NCI-H128 (cell line): ENCODE data around the gene ZNF74.

Experiments
- DNase-seq: peaks from one replicate; lab custom pipeline; 2025; ENCODE audit not compliant: unreplicated experiment; lab: John Stamatoyannopoulos, UW

ZNF74 gene

GRCh38 chr22:20430720-20431510 is 37.0 kb downstream of the ZNF74 start:
- DNase-seq: no peak

- no peak for DNase-seq
These were observed 37.7 kb downstream of the ZNF74 start for GRCh38 chr22:20431511-20432192.

GRCh38 chr22:20432244-20432686 is 38.3 kb downstream of the ZNF74 start:
- DNase-seq: no peak

GRCh38 chr22:20433191-20433590 is 39.2 kb downstream of the ZNF74 start:
- DNase-seq: no peak

GRCh38 chr22:20433686-20434241 is 39.8 kb downstream of the ZNF74 start:
- DNase-seq: no peak

- DNase-seq: no peak
These were observed 40.4 kb downstream of the ZNF74 start for GRCh38 chr22:20434264-20434751.

- DNase-seq: no peak
These were observed 40.8 kb downstream of the ZNF74 start for GRCh38 chr22:20434773-20435172.

GRCh38 chr22:20435436-20436306 is 41.7 kb downstream of the ZNF74 start:
- DNase-seq: no peak

GRCh38 chr22:20436307-20436767 is 42.4 kb downstream of the ZNF74 start:
- no peak for DNase-seq

- no peak for DNase-seq
These were observed 43.0 kb downstream of the ZNF74 start for GRCh38 chr22:20436768-20437612.

GRCh38 chr22:20437613-20438426 is 43.9 kb downstream of the ZNF74 start, which contains the start of gene SCARF2:
TSS of gene SCARF2 (minus strand) at chr22:20437825. CDS start at chr22:20437754, 71 bp downstream.
- DNase-seq: no peak

- DNase-seq: no peak
These were observed 44.4 kb downstream of the ZNF74 start for GRCh38 chr22:20438427-20438677.

- DNase-seq: no peak
These were observed 44.9 kb downstream of the ZNF74 start for GRCh38 chr22:20438678-20439492.

- no peak for DNase-seq
These were observed 45.6 kb downstream of the ZNF74 start for GRCh38 chr22:20439556-20439927.

- DNase-seq: no peak
These were observed 46.1 kb downstream of the ZNF74 start for GRCh38 chr22:20439928-20440575.

- DNase-seq: no peak
These were observed 47.0 kb downstream of the ZNF74 start for GRCh38 chr22:20440637-20441591.
